K562 (cell line): ENCODE results near the gene GP1BB. TPM values are rescaled to one million over a fixed set of nuclear protein-coding genes. Genes with fewer than 3 reads are reported as not detected.

ENCODE experiments used
- ATF3 ChIP-seq, 2 experiments: fragments of 450-650 bp in 1 of 2; sonication (generic) in 1 of 2; formaldehyde crosslinking in 1 of 2; IDR thresholded peaks in 1 of 2; conservative IDR thresholded peaks in 1 of 2; 2 replicates each; pipeline versions ENCODE4 v1.6.1 to v1.8.1; 2016 to 2023; ENCODE audit warnings: mild to moderate bottlenecking in 2 of 2, moderate library complexity in 2 of 2, inconsistent platforms in 1 of 2, missing genetic modification reagents in 1 of 2
- ATF4 ChIP-seq: fragments of 450-650 bp; formaldehyde crosslinking; IDR thresholded peaks from 2 replicates; pipeline ENCODE4 v1.4.0; 2022; ENCODE audit warnings: mild to moderate bottlenecking, moderate library complexity
- CBX5 ChIP-seq: IDR thresholded peaks from 2 replicates; pipeline ENCODE4 v1.6.1; 2014; ENCODE audit warnings: low read depth, borderline replicate concordance
- CHD2 ChIP-seq: IDR thresholded peaks from 2 replicates; pipeline ENCODE4 v1.6.1; 2011; ENCODE audit warnings: low read depth, low read length
- CLOCK ChIP-seq: fragments of 250-450 bp; sonication (Bioruptor Pico); IDR thresholded peaks from 2 replicates; pipeline ENCODE4 v1.4.0; 2020; ENCODE audit warnings: mild to moderate bottlenecking, moderate library complexity, borderline replicate concordance
- FOXM1 ChIP-seq, 2 experiments: fragments of 450-650 bp in 1 of 2; sonication (generic) in 1 of 2; formaldehyde crosslinking in 1 of 2; IDR thresholded peaks; 2 replicates each; pipeline versions ENCODE4 v1.6.1 to v1.9.0; 2017 to 2022; ENCODE audit warnings: low read depth in 2 of 2, mild to moderate bottlenecking in 2 of 2, missing genetic modification reagents in 1 of 2, moderate library complexity in 1 of 2
- LCOR ChIP-seq: sonication (generic); formaldehyde crosslinking; IDR thresholded peaks from 2 replicates; pipeline ENCODE4 v1.8.0; 2022; ENCODE audit warnings: mild to moderate bottlenecking, missing genetic modification reagents
- PML ChIP-seq: IDR thresholded peaks from 2 replicates; pipeline ENCODE4 v1.6.1; 2012; ENCODE audit warnings: low read length, inconsistent platforms
- SMAD1 ChIP-seq: fragments of 150-350 bp; IDR thresholded peaks from 2 replicates; pipeline ENCODE4 v1.6.1; 2014; ENCODE audit warnings: low read length, low read depth; ENCODE audit not compliant: partially characterized antibody
- TCFL5 ChIP-seq: fragments of 250-450 bp; sonication (Bioruptor Pico); conservative IDR thresholded peaks from 2 replicates; pipeline ENCODE4 v1.6.1; 2021; ENCODE audit warnings: mild to moderate bottlenecking, moderate library complexity, matching md5 sums
- ZNF780A ChIP-seq: fragments of 250-450 bp; sonication (Bioruptor Pico); IDR thresholded peaks from 2 replicates; pipeline ENCODE4 v1.5.0; 2021; ENCODE audit warnings: mild to moderate bottlenecking
- polyA plus RNA-seq, 8 experiments: library from polyadenylated mRNA; depleted of rRNA in 4 of 8; stranded (reverse) in 5 of 8; unstranded in 3 of 8; fragments of >200 nt; fragmentation: Nextera tagmentation in 2 of 8; fragmentation: Illumina TruSeq in 1 of 8; extraction: Ambion mirVana in 2 of 8; extraction: Trizol in 1 of 8; gene quantifications; 2 replicates each; pipeline versions ENCODE4 v1.2.1 to v1.2.3, GENCODE V29; 2011 to 2014; ENCODE audit warnings: inconsistent platforms in 1 of 8, missing spikeins in 1 of 8
- total RNA-seq, 7 experiments: library from RNA; depleted of rRNA in 6 of 7; stranded (reverse); fragments of >200 nt in 6 of 7; fragmentation: Illumina TruSeq in 2 of 7; extraction: Trizol in 2 of 7; gene quantifications; 2 replicates each; pipeline versions ENCODE4 v1.2.1 to v1.2.3, GENCODE V29; 2011 to 2021; ENCODE audit warnings: low replicate concordance in 1 of 7
- TF ChIP-seq, protein P1 (sequence below), 2 experiments: fragments of 200-800 bp in 1 of 2; sonication (Bioruptor generic) in 1 of 2; sonication (generic) in 1 of 2; formaldehyde crosslinking in 1 of 2; IDR thresholded peaks in 1 of 2; conservative IDR thresholded peaks in 1 of 2; 2 replicates each; pipeline versions ENCODE4 v1.5.0 to v1.6.1; 2016 to 2020; ENCODE audit warnings: missing compliant biosample characterization in 1 of 2, missing genetic modification characterization in 1 of 2, missing genetic modification reagents in 1 of 2
- TF ChIP-seq, protein P2 (sequence below): sonication (generic); formaldehyde crosslinking; IDR thresholded peaks from 2 replicates; pipeline ENCODE4 v1.8.1; 2023; ENCODE audit warnings: mild to moderate bottlenecking, missing genetic modification reagents
- TF ChIP-seq, protein P3 (sequence below): fragments of 450-650 bp; IDR thresholded peaks from one replicate; pipeline ENCODE4 v1.6.1; 2018; ENCODE audit warnings: mild to moderate bottlenecking, moderate library complexity; ENCODE audit not compliant: partially characterized antibody
- TF ChIP-seq, protein P4 (sequence below): fragments of 250-450 bp; sonication (Bioruptor Pico); IDR thresholded peaks from 2 replicates; pipeline ENCODE4 v1.8.0; 2021; ENCODE audit warnings: moderate library complexity, mild to moderate bottlenecking, inconsistent platforms

The GP1BB gene
- total and polyA plus RNA-seq, 9 of the 15 experiments (the other 6 are each of a cell fraction or from before 2014, with no cell fraction given) = 0.69 to 162 (median 2.8) TPM

DNA sequence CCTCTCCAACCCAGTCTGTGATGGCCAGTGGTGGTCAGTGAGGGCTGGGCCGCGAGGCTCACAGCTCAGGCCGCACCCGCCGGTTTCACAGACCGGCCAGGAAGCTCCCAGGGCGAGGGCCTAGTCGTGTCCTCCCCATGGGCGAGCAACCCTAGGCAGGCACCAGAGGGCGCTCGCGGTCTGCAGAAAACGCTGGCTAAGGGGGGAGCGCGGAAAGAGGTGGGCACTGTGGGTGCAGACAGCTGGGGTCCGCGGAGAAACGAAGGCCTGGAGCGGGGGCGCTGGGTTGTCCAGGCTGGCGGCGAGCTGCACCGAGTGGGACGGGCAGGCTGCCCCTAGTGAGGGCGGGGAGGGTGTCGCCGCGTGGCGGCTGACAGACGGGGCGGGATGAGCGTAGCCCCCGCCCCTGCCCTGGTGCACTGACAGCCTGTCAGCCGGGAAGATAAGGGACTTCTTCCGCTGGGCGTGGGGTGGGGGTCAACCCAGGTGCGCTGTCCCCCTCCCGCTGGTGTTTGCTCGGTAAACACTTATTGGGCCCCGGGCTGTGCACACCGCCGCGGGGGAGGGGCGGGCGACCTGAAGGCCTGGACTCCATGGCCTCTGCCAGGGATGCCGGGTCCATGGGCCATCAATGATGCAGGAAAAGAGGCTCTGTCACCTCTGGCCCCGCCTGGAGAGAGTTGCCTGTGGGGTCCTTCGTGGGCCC is 7.5 kb downstream of the GP1BB start (continued):
- TF ChIP-seq, protein P1, sequence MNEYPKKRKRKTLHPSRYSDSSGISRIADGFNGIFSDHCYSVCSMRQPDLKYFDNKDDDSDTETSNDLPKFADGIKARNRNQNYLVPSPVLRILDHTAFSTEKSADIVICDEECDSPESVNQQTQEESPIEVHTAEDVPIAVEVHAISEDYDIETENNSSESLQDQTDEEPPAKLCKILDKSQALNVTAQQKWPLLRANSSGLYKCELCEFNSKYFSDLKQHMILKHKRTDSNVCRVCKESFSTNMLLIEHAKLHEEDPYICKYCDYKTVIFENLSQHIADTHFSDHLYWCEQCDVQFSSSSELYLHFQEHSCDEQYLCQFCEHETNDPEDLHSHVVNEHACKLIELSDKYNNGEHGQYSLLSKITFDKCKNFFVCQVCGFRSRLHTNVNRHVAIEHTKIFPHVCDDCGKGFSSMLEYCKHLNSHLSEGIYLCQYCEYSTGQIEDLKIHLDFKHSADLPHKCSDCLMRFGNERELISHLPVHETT (CRISPR knock-in tag; conservative IDR thresholded peaks at IDR 0.05 in 1 of 2, IDR thresholded peaks at IDR 0.05 in 1 of 2) = no peak
- no peak for TF ChIP-seq FOXM1 (IDR thresholded peaks at IDR 0.05; ENCODE audit: low read depth)
- no peak for TF ChIP-seq FOXM1 (CRISPR knock-in tag; IDR thresholded peaks at IDR 0.05; ENCODE audit: low read depth)
- TF ChIP-seq PML = no peak
- TF ChIP-seq ZNF780A (CRISPR knock-in tag) = no peak
- TF ChIP-seq TCFL5 (CRISPR knock-in tag) = no peak
- TF ChIP-seq CLOCK (CRISPR knock-in tag) = no peak
- TF ChIP-seq SMAD1 = no peak
- TF ChIP-seq CHD2 = peak; percentile 60; the same call in 1 of the 2 replicates
- TF ChIP-seq, protein P2, sequence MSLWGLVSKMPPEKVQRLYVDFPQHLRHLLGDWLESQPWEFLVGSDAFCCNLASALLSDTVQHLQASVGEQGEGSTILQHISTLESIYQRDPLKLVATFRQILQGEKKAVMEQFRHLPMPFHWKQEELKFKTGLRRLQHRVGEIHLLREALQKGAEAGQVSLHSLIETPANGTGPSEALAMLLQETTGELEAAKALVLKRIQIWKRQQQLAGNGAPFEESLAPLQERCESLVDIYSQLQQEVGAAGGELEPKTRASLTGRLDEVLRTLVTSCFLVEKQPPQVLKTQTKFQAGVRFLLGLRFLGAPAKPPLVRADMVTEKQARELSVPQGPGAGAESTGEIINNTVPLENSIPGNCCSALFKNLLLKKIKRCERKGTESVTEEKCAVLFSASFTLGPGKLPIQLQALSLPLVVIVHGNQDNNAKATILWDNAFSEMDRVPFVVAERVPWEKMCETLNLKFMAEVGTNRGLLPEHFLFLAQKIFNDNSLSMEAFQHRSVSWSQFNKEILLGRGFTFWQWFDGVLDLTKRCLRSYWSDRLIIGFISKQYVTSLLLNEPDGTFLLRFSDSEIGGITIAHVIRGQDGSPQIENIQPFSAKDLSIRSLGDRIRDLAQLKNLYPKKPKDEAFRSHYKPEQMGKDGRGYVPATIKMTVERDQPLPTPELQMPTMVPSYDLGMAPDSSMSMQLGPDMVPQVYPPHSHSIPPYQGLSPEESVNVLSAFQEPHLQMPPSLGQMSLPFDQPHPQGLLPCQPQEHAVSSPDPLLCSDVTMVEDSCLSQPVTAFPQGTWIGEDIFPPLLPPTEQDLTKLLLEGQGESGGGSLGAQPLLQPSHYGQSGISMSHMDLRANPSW (CRISPR knock-in tag) = peak; percentile 100
- TF ChIP-seq CBX5 = no peak
- TF ChIP-seq, protein P3, sequence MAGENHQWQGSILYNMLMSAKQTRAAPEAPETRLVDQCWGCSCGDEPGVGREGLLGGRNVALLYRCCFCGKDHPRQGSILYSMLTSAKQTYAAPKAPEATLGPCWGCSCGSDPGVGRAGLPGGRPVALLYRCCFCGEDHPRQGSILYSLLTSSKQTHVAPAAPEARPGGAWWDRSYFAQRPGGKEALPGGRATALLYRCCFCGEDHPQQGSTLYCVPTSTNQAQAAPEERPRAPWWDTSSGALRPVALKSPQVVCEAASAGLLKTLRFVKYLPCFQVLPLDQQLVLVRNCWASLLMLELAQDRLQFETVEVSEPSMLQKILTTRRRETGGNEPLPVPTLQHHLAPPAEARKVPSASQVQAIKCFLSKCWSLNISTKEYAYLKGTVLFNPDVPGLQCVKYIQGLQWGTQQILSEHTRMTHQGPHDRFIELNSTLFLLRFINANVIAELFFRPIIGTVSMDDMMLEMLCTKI = no peak
- no peak for TF ChIP-seq LCOR (CRISPR knock-in tag)
- TF ChIP-seq ATF4 (CRISPR knock-in tag) = peak; percentile 80
- TF ChIP-seq ATF3 (IDR thresholded peaks at IDR 0.05) = no peak
- peak; percentile 96 for TF ChIP-seq ATF3 (CRISPR knock-in tag; conservative IDR thresholded peaks at IDR 0.05)
- TF ChIP-seq, protein P4, sequence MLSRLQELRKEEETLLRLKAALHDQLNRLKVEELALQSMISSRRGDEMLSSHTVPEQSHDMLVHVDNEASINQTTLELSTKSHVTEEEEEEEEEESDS = no peak
